ENCODE measurements around the gene SDK2. TPM values are rescaled to one million over a fixed set of nuclear protein-coding genes. Genes with fewer than 3 reads are reported as not detected.

SDK2 gene
- total RNA-seq, 4 donors from 2014 or later, result 1.4 to 6.8 (median 3.3) TPM

DNA sequence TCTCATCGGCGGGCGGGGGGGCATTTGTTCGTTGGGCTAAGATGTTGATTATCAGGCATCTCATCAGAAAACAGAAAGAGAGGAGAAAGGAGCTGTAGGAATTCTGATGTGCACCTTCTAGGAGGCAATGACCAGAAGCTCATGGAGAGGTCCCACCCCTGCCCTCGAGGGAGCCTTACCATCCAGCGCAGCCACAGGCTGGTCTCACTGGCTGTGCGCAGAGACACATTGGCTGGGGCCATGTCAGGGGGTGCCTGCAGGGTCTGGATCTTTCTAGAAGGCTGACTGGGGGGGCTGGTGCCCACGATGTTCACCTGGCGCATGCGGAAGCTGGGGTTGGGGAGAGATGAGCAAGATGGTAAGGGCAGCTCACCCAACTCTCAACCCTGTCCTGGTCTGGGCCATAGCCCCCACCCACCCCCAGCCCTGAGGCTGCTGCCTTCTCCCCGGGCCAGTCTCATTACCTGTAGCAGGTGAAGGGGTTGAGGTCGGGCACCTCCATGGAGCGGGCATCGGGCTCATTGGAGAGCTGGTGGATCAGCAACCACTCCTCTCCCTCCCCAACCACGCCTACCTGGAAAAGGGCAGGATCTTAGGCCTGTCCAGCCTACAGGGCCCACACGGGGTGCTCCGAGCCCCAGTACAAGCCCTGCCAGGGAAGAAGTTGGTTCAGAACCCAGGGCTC lies 246.2 kb downstream of the SDK2 start:
- WGBS, result 87% methylated on average over 13 of the region's 17 CpGs
- TF ChIP-seq EP300 (IDR thresholded peaks at IDR 0.05), result no peak
- TF ChIP-seq, protein P1, sequence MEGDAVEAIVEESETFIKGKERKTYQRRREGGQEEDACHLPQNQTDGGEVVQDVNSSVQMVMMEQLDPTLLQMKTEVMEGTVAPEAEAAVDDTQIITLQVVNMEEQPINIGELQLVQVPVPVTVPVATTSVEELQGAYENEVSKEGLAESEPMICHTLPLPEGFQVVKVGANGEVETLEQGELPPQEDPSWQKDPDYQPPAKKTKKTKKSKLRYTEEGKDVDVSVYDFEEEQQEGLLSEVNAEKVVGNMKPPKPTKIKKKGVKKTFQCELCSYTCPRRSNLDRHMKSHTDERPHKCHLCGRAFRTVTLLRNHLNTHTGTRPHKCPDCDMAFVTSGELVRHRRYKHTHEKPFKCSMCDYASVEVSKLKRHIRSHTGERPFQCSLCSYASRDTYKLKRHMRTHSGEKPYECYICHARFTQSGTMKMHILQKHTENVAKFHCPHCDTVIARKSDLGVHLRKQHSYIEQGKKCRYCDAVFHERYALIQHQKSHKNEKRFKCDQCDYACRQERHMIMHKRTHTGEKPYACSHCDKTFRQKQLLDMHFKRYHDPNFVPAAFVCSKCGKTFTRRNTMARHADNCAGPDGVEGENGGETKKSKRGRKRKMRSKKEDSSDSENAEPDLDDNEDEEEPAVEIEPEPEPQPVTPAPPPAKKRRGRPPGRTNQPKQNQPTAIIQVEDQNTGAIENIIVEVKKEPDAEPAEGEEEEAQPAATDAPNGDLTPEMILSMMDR (IDR thresholded peaks at IDR 0.05), result no peak
- TF ChIP-seq POLR2A (IDR thresholded peaks at IDR 0.05), result no peak
- TF ChIP-seq POLR2AphosphoS5 (IDR thresholded peaks at IDR 0.05), result no peak
- Histone ChIP-seq H3K27ac (no peak overlapping the region), H3K36me3 (no peaks in the 10 kb centered on the region), H3K27me3 (no peaks in the 10 kb centered on the region), H3K4me3 (no peak overlapping the region), H3K4me1 (no peaks in the 10 kb centered on the region), H3K9me3 (no peaks in the 10 kb centered on the region)
- no peak for DNase-seq (ENCODE audit: low spot score in 2 of 2)

DNA sequence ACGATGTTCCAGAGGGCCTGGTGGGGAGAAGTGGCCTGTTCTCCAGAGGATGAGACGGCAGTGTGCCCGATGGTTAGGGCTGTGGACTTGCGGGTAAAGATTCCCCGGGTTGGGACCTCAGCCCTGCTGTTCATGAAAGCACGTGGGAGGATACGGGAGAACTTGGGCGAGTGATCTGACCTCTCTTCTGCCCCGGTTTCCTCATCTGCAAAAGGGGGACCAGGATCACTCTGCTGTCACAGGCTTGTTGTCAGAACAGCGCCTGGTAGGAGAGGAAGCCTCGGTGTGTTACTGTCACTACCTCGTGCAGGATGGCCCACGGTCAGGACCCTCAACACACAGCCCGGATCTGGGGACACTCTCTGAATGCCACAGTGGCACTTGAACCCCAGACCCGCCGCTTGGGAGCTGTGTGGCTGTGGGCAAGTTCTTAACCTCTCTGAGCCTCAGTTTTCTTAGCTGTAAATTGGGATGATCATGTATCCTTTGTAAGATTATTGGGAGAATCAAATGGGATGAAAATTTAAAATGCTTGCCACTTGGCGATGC lies 246.9 kb downstream of the SDK2 start:
- Histone ChIP-seq H3K36me3 (no peaks in the 10 kb centered on the region), H3K27me3 (no peaks in the 10 kb centered on the region), H3K27ac (no peak overlapping the region), H3K9me3 (no peaks in the 10 kb centered on the region), H3K4me1 (no peaks in the 10 kb centered on the region), H3K4me3 (no peak overlapping the region)
- no peak for TF ChIP-seq POLR2AphosphoS5 (IDR thresholded peaks at IDR 0.05)
- TF ChIP-seq EP300 (IDR thresholded peaks at IDR 0.05), result no peak
- no peak for TF ChIP-seq POLR2A (IDR thresholded peaks at IDR 0.05)
- TF ChIP-seq, protein P1 (IDR thresholded peaks at IDR 0.05), result no peak
- WGBS, result 93% methylated on average over 12 of the region's 17 CpGs
- no peak for DNase-seq (ENCODE audit: low spot score in 2 of 2)

DNA sequence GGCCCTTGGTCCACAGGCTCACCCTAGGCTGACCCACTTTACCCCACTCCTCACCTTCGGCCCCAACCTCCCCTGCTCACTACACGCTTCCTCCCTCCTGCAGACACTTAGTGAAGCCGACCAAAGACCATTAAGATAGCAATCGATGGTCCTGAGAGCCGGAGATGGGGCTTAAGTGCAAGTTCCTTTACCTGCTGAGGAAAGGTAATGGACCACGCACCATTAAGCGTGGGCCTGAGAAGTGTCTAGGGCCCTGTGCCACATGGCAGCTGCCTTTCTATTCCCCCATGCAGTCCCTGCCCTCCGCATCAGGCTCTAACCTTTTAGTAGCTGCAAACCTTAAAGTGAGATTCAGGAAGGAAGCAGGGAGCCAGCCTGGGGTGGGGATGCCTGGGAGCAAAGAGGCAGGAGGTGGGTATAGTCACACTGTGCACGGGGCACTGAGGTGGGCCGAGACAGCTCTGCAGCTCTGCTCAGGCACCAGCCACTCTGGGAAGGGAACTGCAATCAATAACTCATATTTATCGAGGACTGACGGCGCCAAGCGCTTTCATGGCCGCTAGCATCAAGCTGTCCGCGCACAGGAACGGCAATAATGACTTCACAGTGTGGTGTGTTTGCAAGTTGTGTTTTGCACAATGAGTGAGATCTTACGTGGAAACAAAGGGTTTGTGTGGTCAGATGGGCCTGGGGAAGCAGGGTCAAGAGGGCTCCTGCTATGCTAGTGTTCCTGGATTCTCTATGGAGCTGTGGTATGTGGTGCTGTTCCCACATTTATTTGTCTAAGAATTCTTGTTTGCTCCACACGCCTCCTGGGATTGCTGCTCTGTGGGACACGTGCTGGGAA lies 247.6 kb downstream of the SDK2 start:
- Histone ChIP-seq H3K9me3 (no peaks in the 10 kb centered on the region), H3K4me3 (no peak overlapping the region), H3K36me3 (no peaks in the 10 kb centered on the region), H3K4me1 (no peaks in the 10 kb centered on the region), H3K27me3 (no peaks in the 10 kb centered on the region), H3K27ac (no peak overlapping the region)
- 89% methylated on average over 20 of the region's 21 CpGs for WGBS
- no peak for DNase-seq (ENCODE audit: low spot score in 2 of 2)
- TF ChIP-seq POLR2A (IDR thresholded peaks at IDR 0.05) (no peak), EP300 (IDR thresholded peaks at IDR 0.05) (no peak), POLR2AphosphoS5 (IDR thresholded peaks at IDR 0.05) (no peak)
- TF ChIP-seq, protein P1 (IDR thresholded peaks at IDR 0.05), result no peak

DNA sequence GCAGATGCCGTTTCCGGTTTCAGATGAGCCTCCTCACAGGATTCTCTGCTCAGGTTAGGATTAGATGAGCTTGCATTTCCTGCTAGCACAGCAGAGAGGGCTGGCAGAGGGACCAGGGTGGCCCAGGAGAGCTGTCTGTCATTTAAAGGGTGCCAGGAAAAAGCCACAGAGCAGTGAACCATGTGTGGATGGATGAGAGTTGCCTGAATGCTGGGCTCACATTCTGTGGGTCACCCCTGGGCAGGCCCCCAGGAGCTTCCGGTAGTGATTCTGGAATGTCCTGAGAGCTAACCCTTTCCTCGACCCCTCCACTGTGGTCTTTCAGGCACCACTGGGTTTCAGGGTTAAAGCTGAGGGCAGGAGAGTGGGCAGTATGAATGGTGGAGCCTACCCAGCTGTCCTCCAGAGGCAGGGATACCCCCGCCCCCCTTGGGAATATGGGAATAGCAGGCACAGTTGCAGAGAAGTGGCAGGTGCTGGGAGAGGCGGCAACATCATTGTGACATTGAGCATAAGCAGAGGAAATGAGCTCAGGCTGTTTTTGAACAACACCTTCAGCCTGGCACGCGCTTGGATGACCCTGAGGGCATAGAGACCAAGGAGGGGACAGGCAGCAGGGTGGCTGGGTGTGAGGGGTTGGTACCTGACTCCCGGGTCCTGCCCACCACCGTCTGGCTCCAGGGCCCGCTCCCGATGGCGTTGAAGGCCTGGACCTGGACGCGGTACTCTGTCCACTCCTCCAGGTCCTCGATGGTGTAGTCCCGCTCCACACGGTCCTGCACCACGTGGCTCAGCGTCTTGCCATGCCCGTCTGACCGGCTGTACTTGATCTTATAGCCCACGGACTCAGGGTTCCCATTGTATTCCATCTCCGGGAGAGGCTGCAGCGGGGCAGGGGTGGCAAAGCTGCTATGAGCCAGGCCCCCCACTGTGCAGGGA lies 249.5 kb downstream of the SDK2 start:
- no peak for DNase-seq (ENCODE audit: low spot score in 2 of 2)
- Histone ChIP-seq H3K27me3 (no peaks in the 10 kb centered on the region), H3K36me3 (no peaks in the 10 kb centered on the region), H3K4me1 (no peaks in the 10 kb centered on the region), H3K9me3 (no peaks in the 10 kb centered on the region), H3K4me3 (no peak overlapping the region), H3K27ac (no peak overlapping the region)
- TF ChIP-seq POLR2A (IDR thresholded peaks at IDR 0.05), result no peak
- TF ChIP-seq, protein P1 (IDR thresholded peaks at IDR 0.05), result no peak
- TF ChIP-seq EP300 (IDR thresholded peaks at IDR 0.05), result no peak
- WGBS, result 75% methylated on average over 13 of the region's 25 CpGs
